ENCODE measurements around the gene VEZF1. TPM values are rescaled to one million over a fixed set of nuclear protein-coding genes. Genes with fewer than 3 reads are reported as not detected.
A peak's percentile ranks its signal among the peaks of the same experiment; 100 is the strongest.

The VEZF1 gene
- total and polyA plus RNA-seq, 2 donors (not counting 3 experiments of a cell fraction or from before 2014, with no cell fraction given): 27.8 to 59.0 TPM

DNA sequence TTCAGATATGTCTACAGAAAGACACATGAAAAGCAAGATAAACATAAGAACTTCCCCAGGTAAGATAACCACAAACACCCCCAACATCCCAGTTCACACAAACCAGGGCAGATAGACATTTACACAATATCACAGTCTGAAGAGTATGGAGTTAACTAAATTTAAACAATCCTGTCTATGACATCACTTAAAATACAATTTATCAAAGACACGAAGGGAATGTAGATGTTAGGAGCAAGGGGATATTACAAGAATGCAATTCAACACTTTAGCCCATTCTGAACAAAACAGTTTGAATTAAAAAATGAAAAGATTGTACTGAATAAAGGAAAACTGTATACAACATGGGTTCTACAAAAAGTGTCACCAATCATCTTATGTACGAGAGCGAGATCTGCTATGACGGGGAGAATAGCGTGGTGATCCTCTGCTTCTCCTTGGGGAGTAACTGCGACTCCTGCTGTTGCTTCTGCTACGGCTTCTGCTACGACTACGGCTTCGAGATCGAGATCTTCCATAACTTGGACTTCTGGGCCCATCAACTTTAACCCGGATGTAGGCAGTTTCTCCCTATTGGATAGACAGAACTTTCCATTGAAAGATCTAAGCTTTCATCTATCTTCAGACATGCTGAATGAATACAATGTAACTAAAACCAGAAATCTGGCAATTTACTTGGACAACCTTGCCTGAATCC, 17.1 kb upstream of the VEZF1 start:
- peak overlapping the region; percentile 85 for H3K4me2 ChIP-seq (ENCODE audit: insufficient read depth, low read length)
- H3K9me3 ChIP-seq (replicated peaks; ENCODE audit: control insufficient read depth, insufficient read depth, low read length): no peaks in the 10 kb centered on the region
- intact Hi-C loops (cut with micrococcal nuclease): no loop called here
- TF ChIP-seq POLR2A (IDR thresholded peaks at IDR 0.05; ENCODE audit: low read depth, low read length) (no peak), POLR2AphosphoS5 (IDR thresholded peaks at IDR 0.05; ENCODE audit: insufficient read depth, low read depth, low read length) (no peak), FOS (IDR thresholded peaks at IDR 0.05; ENCODE audit: borderline replicate concordance, insufficient read depth, low read length) (no peak)
- H4K20me1 ChIP-seq (replicated peaks; ENCODE audit: control insufficient read depth, extremely low read depth, insufficient read depth, low read length): peaks cover 2% of the 10 kb centered on the region
- no peak overlapping the region for H3K27ac ChIP-seq (ENCODE audit: insufficient read depth, low read depth, low read length)
- dilution Hi-C loops (cut with MboI; ENCODE audit: extremely low pct_ligation_motif_present, low sequenced_read_pairs): no loop called here
- POLR2A ChIA-PET: no interaction called here
- FAIRE-seq: no peak
- peaks cover 42% of the 10 kb centered on the region for H3K4me1 ChIP-seq (ENCODE audit: control insufficient read depth, extremely low read depth, insufficient read depth, low read length)
- peak overlapping the region; percentile 39 to 95 (median 85) for H3K4me3 ChIP-seq (replicated peaks in 1 of 3; ENCODE audit: insufficient read depth in 1 of 3, low read depth in 1 of 3, low read length in 3 of 3)
- H3K9ac ChIP-seq (replicated peaks; ENCODE audit: extremely low read depth, insufficient read depth, low read length): peak overlapping the region; percentile 90
- no peak overlapping the region for H2AFZ ChIP-seq (ENCODE audit: low read depth, low read length)
- DNase-seq (ENCODE audit: low read depth, low spot score): no peak
- H3K9me1 ChIP-seq (replicated peaks; ENCODE audit: control insufficient read depth, extremely low read depth, insufficient read depth, low read length): no peaks in the 10 kb centered on the region
- no TSS peak for BruUV-seq (replicated peaks)
- CTCF ChIA-PET: no interaction called here
- H3K79me2 ChIP-seq (ENCODE audit: control insufficient read depth, insufficient read depth, low read length): peaks cover 53% of the 10 kb centered on the region
- peaks cover 13 to 27% of the 10 kb centered on the region in 2 experiments for H3K36me3 ChIP-seq (ENCODE audit: control insufficient read depth in 2 of 2, extremely low read depth in 1 of 2, insufficient read depth in 2 of 2, low read length in 2 of 2)
- H3K27me3 ChIP-seq (ENCODE audit: control insufficient read depth in 2 of 2, insufficient read depth in 2 of 2, low read length in 2 of 2): no peaks in the 10 kb centered on the region

GRCh38 chr17:58004060-58004459, 16.0 kb upstream of the VEZF1 start:
- H3K4me3 ChIP-seq (replicated peaks in 1 of 3; ENCODE audit: insufficient read depth in 1 of 3, low read depth in 1 of 3, low read length in 3 of 3): peak overlapping the region in 1 of 3 experiments; percentile 95
- H3K4me2 ChIP-seq (ENCODE audit: insufficient read depth, low read length): peak overlapping the region; percentile 85
- no peak for FAIRE-seq

More at GRCh38 chr17:58004060-58004459, 16.0 kb upstream of the VEZF1 start:
- no peak for TF ChIP-seq FOS (IDR thresholded peaks at IDR 0.05; ENCODE audit: borderline replicate concordance, insufficient read depth, low read length)
- no peak for TF ChIP-seq GATA2 (IDR thresholded peaks at IDR 0.05; ENCODE audit: insufficient read depth, insufficient read length, low read depth, low read length)
- TF ChIP-seq, protein P1, sequence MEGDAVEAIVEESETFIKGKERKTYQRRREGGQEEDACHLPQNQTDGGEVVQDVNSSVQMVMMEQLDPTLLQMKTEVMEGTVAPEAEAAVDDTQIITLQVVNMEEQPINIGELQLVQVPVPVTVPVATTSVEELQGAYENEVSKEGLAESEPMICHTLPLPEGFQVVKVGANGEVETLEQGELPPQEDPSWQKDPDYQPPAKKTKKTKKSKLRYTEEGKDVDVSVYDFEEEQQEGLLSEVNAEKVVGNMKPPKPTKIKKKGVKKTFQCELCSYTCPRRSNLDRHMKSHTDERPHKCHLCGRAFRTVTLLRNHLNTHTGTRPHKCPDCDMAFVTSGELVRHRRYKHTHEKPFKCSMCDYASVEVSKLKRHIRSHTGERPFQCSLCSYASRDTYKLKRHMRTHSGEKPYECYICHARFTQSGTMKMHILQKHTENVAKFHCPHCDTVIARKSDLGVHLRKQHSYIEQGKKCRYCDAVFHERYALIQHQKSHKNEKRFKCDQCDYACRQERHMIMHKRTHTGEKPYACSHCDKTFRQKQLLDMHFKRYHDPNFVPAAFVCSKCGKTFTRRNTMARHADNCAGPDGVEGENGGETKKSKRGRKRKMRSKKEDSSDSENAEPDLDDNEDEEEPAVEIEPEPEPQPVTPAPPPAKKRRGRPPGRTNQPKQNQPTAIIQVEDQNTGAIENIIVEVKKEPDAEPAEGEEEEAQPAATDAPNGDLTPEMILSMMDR (IDR thresholded peaks at IDR 0.05; ENCODE audit: extremely low read depth in 1 of 2, insufficient read depth in 1 of 2, low read depth in 1 of 2, low read length in 2 of 2): no peak
- no peaks in the 10 kb centered on the region for H3K9me3 ChIP-seq (replicated peaks; ENCODE audit: control insufficient read depth, insufficient read depth, low read length)
- H3K4me1 ChIP-seq (ENCODE audit: control insufficient read depth, extremely low read depth, insufficient read depth, low read length): peaks cover 42% of the 10 kb centered on the region
- intact Hi-C loops (cut with micrococcal nuclease) (no loop called here), dilution Hi-C loops (cut with MboI; ENCODE audit: extremely low pct_ligation_motif_present, low sequenced_read_pairs) (no loop called here)
- H3K9me1 ChIP-seq (replicated peaks; ENCODE audit: control insufficient read depth, extremely low read depth, insufficient read depth, low read length): no peaks in the 10 kb centered on the region
- peaks cover 6% of the 10 kb centered on the region for H4K20me1 ChIP-seq (replicated peaks; ENCODE audit: control insufficient read depth, extremely low read depth, insufficient read depth, low read length)
- H3K27me3 ChIP-seq (ENCODE audit: control insufficient read depth in 2 of 2, insufficient read depth in 2 of 2, low read length in 2 of 2): no peaks in the 10 kb centered on the region
- no TSS peak for BruUV-seq (replicated peaks)
- H3K9ac ChIP-seq (replicated peaks; ENCODE audit: extremely low read depth, insufficient read depth, low read length): no peak overlapping the region
- ChIA-PET POLR2A (no interaction called here), CTCF (interaction anchor here (1.1 kb wide), 1 partner anchor 146 kb away, joined by 4 read pairs; no protein-coding TSS in a partner anchor)
- peaks cover 56% of the 10 kb centered on the region for H3K79me2 ChIP-seq (ENCODE audit: control insufficient read depth, insufficient read depth, low read length)
- H2AFZ ChIP-seq (ENCODE audit: low read depth, low read length): no peak overlapping the region
- DNase-seq (ENCODE audit: low read depth, low spot score): no peak
- no peak overlapping the region for H3K27ac ChIP-seq (ENCODE audit: insufficient read depth, low read depth, low read length)
- peaks cover 13 to 34% of the 10 kb centered on the region in 2 experiments for H3K36me3 ChIP-seq (ENCODE audit: control insufficient read depth in 2 of 2, extremely low read depth in 1 of 2, insufficient read depth in 2 of 2, low read length in 2 of 2)

Measured in endothelial cell of umbilical vein (primary cell).